Keratinocyte (primary cell): ENCODE results near the gene NCR1.

Experiments used
- EZH2 ChIP-seq: IDR thresholded peaks from one replicate; pipeline ENCODE4 v1.6.1; 2012; ENCODE audit warnings: inconsistent platforms, mild to moderate bottlenecking, low read length, moderate library complexity
- TF ChIP-seq, protein P1 (sequence below), 3 experiments: IDR thresholded peaks in 1 of 3; conservative IDR thresholded peaks in 1 of 3; optimal IDR thresholded peaks in 1 of 3; 2 replicates in 2 of 3; 3 replicates in 1 of 3; pipeline versions ENCODE3 to v1.5.1; 2011; ENCODE audit warnings: low read length in 3 of 3, mild to moderate bottlenecking in 3 of 3, moderate library complexity in 2 of 3, control low read depth in 1 of 3, inconsistent platforms in 1 of 3; ENCODE audit not compliant: insufficient read depth in 2 of 3; ENCODE audit errors: extremely low read depth in 1 of 3

DNA sequence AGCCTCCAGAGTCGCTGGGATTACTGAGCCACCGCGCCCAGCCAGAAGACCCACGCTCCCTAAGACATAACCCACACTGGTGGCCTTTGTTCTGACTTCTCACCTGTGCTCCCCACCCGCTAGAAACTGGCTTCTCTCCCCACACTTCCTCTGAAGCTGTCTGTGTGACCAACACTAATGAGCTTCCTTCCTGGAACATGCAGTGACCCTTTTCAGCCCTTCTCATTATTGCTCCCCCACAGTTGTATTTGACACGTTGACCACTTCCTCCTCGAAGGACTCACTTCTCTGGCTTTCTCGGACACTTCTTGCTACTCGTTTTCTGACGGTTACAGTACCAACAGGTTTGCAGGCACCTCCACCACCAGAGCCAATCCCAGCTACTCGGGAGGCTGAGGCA, 10.9 kb downstream of the NCR1 start:
- TF ChIP-seq, protein P1, sequence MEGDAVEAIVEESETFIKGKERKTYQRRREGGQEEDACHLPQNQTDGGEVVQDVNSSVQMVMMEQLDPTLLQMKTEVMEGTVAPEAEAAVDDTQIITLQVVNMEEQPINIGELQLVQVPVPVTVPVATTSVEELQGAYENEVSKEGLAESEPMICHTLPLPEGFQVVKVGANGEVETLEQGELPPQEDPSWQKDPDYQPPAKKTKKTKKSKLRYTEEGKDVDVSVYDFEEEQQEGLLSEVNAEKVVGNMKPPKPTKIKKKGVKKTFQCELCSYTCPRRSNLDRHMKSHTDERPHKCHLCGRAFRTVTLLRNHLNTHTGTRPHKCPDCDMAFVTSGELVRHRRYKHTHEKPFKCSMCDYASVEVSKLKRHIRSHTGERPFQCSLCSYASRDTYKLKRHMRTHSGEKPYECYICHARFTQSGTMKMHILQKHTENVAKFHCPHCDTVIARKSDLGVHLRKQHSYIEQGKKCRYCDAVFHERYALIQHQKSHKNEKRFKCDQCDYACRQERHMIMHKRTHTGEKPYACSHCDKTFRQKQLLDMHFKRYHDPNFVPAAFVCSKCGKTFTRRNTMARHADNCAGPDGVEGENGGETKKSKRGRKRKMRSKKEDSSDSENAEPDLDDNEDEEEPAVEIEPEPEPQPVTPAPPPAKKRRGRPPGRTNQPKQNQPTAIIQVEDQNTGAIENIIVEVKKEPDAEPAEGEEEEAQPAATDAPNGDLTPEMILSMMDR (optimal IDR thresholded peaks at IDR 0.05 in 1 of 3, IDR thresholded peaks at IDR 0.05 in 1 of 3, conservative IDR thresholded peaks at IDR 0.05 in 1 of 3; ENCODE audit: extremely low read depth in 1 of 3, insufficient read depth in 2 of 3, low read length in 3 of 3) = no peak
- no peak for TF ChIP-seq EZH2
